GM19455 (cell line): ENCODE measurements around the gene PRRG3.

ENCODE experiments used
- ATAC-seq: cut with Tn5 transposase; IDR thresholded peaks from one replicate; pipeline ENCODE4 v1.9.1; 2021; ENCODE audit not compliant: unreplicated experiment

The PRRG3 gene

DNA sequence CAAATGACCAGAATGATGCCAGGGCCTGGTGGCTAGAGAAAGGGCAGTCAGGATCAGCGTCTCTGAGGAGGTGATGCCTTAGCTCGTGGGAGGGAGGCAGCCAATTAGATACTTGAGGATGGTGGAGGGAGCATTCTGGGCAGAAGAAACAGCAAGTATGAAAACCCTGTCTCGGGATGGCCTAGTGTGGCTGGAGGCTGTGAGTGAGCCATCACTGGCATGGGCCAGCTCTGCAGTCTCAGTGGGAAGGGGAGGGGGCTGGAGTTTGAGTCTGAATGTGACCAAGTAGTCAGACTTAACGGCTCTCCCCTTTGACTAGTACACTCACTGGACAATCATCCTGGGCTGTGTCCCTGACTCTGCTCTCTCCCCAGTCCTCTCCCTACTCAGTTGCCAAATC is 46.3 kb downstream of the PRRG3 start:
- no peak for ATAC-seq

DNA sequence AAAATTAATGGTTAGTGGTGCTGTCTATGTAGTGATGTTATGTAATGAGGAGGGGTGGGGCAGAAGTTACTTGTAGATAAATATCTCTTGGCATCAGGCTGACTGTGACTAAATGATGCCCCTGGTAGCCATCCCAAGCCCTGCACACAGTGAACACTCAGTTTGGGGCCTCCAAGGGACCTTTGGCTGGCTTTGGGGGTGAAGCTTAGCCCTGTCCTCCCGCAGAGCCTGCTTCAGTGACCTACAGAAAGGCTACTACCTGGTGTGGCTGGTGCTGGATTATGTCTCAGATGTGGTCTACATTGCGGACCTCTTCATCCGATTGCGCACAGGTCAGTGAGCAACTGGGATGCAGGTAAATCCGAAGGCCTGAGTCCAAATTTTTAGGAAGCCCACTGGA is 47.1 kb downstream of the PRRG3 start:
- no peak for ATAC-seq

DNA sequence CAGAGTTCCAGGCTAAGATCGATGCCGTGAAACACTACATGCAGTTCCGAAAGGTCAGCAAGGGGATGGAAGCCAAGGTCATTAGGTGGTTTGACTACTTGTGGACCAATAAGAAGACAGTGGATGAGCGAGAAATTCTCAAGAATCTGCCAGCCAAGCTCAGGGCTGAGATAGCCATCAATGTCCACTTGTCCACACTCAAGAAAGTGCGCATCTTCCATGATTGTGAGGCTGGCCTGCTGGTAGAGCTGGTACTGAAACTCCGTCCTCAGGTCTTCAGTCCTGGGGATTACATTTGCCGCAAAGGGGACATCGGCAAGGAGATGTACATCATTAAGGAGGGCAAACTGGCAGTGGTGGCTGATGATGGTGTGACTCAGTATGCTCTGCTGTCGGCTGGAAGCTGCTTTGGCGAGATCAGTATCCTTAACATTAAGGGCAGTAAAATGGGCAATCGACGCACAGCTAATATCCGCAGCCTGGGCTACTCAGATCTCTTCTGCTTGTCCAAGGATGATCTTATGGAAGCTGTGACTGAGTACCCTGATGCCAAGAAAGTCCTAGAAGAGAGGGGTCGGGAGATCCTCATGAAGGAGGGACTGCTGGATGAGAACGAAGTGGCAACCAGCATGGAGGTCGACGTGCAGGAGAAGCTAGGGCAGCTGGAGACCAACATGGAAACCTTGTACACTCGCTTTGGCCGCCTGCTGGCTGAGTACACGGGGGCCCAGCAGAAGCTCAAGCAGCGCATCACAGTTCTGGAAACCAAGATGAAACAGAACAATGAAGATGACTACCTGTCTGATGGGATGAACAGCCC is 48.6 kb downstream of the PRRG3 start:
- no peak for ATAC-seq

DNA sequence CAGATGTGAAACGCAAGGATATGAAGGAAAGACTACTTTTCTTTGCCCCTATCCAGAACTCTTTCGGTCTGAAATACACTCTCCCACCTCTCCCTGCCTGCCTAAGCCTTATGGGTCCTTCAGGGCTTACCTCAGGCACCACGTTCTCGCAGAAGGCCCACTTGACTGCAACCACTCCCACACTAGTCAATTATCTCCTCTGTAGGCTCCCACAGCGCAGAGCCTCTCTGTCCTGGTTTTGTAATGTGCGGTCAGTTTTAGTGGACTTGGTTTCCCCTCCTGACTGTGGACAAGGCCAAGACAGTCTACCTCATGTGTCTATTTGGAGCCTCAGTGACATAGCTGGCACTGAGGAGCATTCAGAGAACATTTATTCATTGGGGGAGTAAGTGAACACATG is 50.4 kb downstream of the PRRG3 start:
- no peak for ATAC-seq

DNA sequence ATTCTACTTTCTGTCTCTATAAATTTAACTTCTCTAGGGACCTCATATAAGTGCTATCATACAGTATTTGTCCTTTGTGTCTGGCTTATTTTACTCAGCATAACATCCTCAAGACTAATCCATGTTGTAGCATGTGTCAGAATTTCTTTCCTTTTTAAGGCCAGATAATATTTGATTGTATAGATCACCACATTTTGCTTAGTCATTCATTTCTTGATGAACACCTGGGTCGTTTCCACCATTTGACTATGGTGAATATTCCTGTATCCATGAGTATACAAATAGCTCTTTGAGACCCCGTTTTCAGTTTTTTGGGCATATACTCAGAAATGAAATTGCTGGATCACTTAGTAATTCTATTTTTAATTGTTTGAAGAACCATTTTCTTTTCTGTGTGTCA is 51.2 kb downstream of the PRRG3 start:
- ATAC-seq = no peak

DNA sequence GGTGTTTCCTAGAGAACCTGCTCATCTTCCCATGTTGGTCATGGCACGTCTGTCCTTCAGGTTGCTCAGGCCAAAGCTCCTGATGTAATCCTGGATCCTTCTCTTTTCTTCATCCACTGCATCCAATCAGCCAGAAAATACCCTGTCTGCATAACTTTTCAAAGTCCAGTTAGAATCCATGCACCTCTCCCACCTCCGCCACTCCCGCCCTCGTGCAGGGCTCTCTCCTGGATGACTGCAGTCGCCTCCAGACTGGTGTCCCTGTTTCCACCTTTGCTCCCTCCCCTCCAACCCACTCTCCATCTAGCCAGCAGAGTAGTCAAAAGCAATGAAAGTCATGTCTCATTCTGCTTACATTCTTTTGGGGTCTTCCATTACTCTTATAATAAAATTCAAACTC is 55.3 kb downstream of the PRRG3 start:
- no peak for ATAC-seq

DNA sequence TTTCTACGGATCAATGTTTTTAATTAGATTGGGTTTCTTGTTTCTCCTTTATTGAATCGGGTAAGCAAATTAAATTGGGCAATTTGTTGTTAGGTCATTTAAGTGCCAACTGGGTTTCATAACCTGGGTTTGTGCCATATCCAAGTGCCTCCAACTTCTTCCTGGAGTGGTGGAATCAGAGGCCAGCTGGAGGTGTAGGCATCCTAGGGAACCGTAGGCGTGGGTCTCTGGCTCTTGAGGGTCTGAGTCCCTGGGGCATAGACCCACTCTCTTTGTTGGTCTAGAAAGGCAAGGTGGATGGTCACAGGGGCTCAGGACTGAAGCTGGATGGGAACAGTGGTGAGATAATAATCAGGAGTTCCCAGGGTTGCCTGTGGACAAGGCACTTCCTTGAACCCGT is 57.6 kb downstream of the PRRG3 start:
- no peak for ATAC-seq

DNA sequence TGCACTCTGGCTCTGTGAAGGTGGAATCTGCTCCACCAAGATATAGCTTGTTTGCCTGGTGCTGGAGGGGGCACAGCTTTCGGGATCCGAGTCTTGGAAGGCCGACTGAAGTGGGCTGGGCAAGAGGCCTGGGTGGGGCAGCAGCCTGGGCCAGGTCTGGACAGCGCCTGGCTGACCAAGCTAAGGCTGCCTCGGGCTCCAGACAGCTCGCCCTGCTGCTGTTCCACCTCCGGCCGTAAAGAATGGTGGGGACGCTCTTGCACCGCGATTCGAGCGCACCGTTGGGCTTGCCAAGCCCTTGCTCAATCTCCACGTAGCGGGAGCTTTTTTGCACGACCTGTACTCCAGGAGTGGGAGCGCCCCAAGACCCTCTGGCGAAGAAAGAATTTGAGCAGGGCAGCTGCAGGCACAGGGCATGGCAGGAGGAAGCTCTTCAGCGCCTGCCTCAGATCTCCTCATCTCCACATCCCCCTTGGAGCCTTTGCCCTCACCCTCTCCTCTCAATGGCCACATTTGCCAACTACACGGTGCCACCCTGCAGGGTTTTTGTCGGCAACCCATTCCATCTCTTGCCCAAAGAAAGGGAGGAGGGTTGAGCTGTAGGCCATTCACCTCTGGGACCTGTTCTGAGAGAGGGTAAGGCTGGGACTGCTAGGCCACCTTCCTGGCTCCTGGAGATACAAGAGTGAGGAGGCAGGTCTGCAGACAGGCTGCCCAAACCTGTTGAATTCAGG is 58.2 kb downstream of the PRRG3 start:
- no peak for ATAC-seq

DNA sequence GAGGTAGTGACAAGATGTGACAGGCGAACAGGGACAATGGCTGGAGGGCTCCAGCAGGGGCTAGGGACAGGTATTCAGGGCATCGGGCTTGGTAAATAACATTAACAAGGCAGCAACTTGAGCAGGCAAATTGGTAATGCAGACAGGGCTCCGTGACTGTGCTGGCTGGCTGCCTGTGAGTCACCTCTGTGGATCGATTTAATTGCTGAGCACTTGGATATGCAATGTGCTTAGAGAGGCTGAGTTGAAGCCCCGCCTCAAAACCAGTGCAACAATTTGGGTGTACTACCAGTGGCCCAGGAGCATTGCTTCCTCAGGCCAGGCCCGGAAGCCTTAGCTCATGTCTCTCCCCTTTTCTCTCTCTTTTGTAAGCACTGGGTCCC is 58.8 kb downstream of the PRRG3 start:
- no peak for ATAC-seq

DNA sequence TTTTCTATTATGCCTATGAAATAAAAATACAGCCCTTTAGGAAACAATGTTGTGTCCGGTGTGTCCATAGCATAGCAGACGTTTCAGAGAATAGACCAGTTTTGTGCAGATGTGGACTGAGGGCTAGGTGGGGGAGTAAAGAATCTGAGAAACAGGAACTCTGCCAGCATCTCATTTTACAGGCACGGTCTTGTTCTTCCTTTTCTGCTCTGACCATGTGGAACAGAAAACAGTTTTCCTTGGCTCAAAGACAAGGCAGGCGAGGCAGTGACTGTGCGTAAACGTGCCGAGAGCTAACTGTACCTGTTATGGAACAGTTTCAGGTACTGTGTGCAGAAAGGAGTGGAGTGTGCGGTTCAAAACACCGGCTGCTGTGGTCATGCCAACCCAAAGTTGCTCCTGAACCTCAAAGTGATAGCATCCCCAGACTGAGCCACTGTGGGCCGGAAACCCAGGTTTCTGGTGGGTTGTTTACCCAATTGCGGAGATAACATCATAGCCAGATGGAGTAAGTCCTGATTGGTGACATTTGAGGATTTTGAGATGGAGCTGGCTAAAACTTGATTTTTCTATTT is 59.5 kb downstream of the PRRG3 start:
- ATAC-seq = no peak
